ENCODE data around the gene SNX20. TPM values are rescaled to one million over a fixed set of nuclear protein-coding genes. Genes with fewer than 3 reads are reported as not detected.

SNX20 gene
- total and polyA plus RNA-seq, 2 of the 13 experiments (the other 11 are each of a cell fraction or from before 2014, with no cell fraction given) = not detected

- TF ChIP-seq PCBP1 (IDR thresholded peaks at IDR 0.05; ENCODE audit: borderline replicate concordance, low read depth, low read length) (no peak), ARNT (IDR thresholded peaks at IDR 0.05) (no peak), ZNF569 (CRISPR knock-in tag; IDR thresholded peaks at IDR 0.05; ENCODE audit: borderline replicate concordance) (no peak), ZNF333 (CRISPR knock-in tag; IDR thresholded peaks at IDR 0.05; ENCODE audit: borderline replicate concordance) (0 out of 2 replicates have a peak, but pooled peaks have one; percentile 53), ADNP (CRISPR knock-in tag; IDR thresholded peaks at IDR 0.05) (no peak), NCOA1 (CRISPR knock-in tag; IDR thresholded peaks at IDR 0.05) (no peak), ZNF234 (CRISPR knock-in tag; conservative IDR thresholded peaks at IDR 0.05) (no peak), ZBTB8A (CRISPR knock-in tag; IDR thresholded peaks at IDR 0.05; ENCODE audit: borderline replicate concordance, low read depth) (no peak), ZNF704 (CRISPR knock-in tag; IDR thresholded peaks at IDR 0.05; ENCODE audit: borderline replicate concordance) (0 out of 2 replicates have a peak, but pooled peaks have one; percentile 33), HMG20A (CRISPR knock-in tag; IDR thresholded peaks at IDR 0.05; ENCODE audit: borderline replicate concordance) (no peak), ZNF616 (CRISPR knock-in tag; IDR thresholded peaks at IDR 0.05; ENCODE audit: low read depth) (no peak; the same call in 1 of the 2 replicates), ZBTB33 (CRISPR knock-in tag; IDR thresholded peaks at IDR 0.05) (no peak), CSRNP1 (CRISPR knock-in tag; IDR thresholded peaks at IDR 0.05) (no peak; the same call in 1 of the 2 replicates)
- TF ChIP-seq, protein P1, sequence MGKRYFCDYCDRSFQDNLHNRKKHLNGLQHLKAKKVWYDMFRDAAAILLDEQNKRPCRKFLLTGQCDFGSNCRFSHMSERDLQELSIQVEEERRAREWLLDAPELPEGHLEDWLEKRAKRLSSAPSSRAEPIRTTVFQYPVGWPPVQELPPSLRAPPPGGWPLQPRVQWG (CRISPR knock-in tag; IDR thresholded peaks at IDR 0.05; ENCODE audit: borderline replicate concordance, low read depth) = no peak
- TF ChIP-seq, protein P2, sequence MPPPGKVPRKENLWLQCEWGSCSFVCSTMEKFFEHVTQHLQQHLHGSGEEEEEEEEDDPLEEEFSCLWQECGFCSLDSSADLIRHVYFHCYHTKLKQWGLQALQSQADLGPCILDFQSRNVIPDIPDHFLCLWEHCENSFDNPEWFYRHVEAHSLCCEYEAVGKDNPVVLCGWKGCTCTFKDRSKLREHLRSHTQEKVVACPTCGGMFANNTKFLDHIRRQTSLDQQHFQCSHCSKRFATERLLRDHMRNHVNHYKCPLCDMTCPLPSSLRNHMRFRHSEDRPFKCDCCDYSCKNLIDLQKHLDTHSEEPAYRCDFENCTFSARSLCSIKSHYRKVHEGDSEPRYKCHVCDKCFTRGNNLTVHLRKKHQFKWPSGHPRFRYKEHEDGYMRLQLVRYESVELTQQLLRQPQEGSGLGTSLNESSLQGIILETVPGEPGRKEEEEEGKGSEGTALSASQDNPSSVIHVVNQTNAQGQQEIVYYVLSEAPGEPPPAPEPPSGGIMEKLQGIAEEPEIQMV (CRISPR knock-in tag; IDR thresholded peaks at IDR 0.05; ENCODE audit: low read depth) = no peak
- TF ChIP-seq, protein P3, sequence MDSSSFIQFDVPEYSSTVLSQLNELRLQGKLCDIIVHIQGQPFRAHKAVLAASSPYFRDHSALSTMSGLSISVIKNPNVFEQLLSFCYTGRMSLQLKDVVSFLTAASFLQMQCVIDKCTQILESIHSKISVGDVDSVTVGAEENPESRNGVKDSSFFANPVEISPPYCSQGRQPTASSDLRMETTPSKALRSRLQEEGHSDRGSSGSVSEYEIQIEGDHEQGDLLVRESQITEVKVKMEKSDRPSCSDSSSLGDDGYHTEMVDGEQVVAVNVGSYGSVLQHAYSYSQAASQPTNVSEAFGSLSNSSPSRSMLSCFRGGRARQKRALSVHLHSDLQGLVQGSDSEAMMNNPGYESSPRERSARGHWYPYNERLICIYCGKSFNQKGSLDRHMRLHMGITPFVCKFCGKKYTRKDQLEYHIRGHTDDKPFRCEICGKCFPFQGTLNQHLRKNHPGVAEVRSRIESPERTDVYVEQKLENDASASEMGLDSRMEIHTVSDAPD (CRISPR knock-in tag; IDR thresholded peaks at IDR 0.05) = no peak
- TF ChIP-seq, protein P4, sequence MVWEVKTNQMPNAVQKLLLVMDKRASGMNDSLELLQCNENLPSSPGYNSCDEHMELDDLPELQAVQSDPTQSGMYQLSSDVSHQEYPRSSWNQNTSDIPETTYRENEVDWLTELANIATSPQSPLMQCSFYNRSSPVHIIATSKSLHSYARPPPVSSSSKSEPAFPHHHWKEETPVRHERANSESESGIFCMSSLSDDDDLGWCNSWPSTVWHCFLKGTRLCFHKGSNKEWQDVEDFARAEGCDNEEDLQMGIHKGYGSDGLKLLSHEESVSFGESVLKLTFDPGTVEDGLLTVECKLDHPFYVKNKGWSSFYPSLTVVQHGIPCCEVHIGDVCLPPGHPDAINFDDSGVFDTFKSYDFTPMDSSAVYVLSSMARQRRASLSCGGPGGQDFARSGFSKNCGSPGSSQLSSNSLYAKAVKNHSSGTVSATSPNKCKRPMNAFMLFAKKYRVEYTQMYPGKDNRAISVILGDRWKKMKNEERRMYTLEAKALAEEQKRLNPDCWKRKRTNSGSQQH (CRISPR knock-in tag; IDR thresholded peaks at IDR 0.05; ENCODE audit: low read depth) = no peak
Measured at GRCh38 chr16:50699326-50700159, 18.4 kb upstream of the SNX20 start (continued).

Measured in HepG2 (cell line).